OCI-LY1 (cell line): ENCODE results near the gene ECSCR.

ENCODE experiments used
- EZH2 ChIP-seq: fragments of 200-600 bp; sonication (generic), shearing (Covaris generic); IDR thresholded peaks from 2 replicates; pipeline ENCODE4 v1.8.0; 2017; ENCODE audit warnings: borderline replicate concordance, mixed run types, mild to moderate bottlenecking, antibody characterized with exemption, low read length, moderate library complexity, mixed read lengths
- TF ChIP-seq, protein P1 (sequence below): fragments of 200-600 bp; sonication (generic), shearing (Covaris generic); IDR thresholded peaks from 2 replicates; pipeline ENCODE4 v1.5.1; 2017; ENCODE audit warnings: mild to moderate bottlenecking, antibody characterized with exemption, low read length, moderate library complexity, mixed read lengths

DNA sequence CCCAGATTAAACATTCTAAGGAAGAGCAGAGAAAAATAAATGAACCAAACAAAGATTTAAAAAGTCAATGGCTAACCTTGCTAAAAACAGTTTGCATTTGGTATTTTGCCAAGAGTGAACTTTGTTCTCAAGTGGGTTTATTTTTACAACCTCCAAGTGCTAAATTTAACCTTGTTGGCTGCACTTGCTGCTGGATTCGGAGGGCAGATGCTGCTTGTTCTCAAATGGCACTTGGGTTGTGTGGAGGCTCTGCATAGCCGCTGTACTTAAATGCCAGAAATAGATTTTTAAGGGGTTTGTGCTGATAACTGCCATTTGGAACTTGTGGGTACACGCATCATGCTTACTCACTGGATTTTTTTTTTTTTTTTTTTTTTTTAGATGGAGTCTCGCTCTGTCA is 45.3 kb downstream of the ECSCR start:
- no peak for TF ChIP-seq EZH2
- TF ChIP-seq, protein P1, sequence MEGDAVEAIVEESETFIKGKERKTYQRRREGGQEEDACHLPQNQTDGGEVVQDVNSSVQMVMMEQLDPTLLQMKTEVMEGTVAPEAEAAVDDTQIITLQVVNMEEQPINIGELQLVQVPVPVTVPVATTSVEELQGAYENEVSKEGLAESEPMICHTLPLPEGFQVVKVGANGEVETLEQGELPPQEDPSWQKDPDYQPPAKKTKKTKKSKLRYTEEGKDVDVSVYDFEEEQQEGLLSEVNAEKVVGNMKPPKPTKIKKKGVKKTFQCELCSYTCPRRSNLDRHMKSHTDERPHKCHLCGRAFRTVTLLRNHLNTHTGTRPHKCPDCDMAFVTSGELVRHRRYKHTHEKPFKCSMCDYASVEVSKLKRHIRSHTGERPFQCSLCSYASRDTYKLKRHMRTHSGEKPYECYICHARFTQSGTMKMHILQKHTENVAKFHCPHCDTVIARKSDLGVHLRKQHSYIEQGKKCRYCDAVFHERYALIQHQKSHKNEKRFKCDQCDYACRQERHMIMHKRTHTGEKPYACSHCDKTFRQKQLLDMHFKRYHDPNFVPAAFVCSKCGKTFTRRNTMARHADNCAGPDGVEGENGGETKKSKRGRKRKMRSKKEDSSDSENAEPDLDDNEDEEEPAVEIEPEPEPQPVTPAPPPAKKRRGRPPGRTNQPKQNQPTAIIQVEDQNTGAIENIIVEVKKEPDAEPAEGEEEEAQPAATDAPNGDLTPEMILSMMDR, result no peak
